Coronary artery (tissue), 2 donors: Measurements from ENCODE around the gene CCL28.

ENCODE experiments used
- DNase-seq: peaks from one replicate; pipeline ENCODE4 v3.0.0-alpha.2; 2017; ENCODE audit warnings: low spot score
- H3K27ac ChIP-seq, 2 donors: fragments of 200-600 bp; sonication (generic); one replicate each; pipeline ENCODE4 v1.5.1; 2016 to 2019
- H3K4me3 ChIP-seq: fragments of 200-600 bp; sonication (generic); 2 replicates; pipeline ENCODE4 v1.5.1; 2016; ENCODE audit warnings: mild to moderate bottlenecking, moderate library complexity
- CTCF ChIP-seq: fragments of 200-600 bp; sonication (generic); IDR thresholded peaks from one replicate; pipeline ENCODE4 v1.5.1; 2019; ENCODE audit warnings: antibody characterized with exemption

CCL28 gene

GRCh38 chr5:43348861-43349363 lies 63.3 kb downstream of the CCL28 start:
- H3K4me3 ChIP-seq, result no peak overlapping the region
- no peak for DNase-seq
- H3K27ac ChIP-seq, result no peak overlapping the region
- no peak for TF ChIP-seq CTCF

DNA sequence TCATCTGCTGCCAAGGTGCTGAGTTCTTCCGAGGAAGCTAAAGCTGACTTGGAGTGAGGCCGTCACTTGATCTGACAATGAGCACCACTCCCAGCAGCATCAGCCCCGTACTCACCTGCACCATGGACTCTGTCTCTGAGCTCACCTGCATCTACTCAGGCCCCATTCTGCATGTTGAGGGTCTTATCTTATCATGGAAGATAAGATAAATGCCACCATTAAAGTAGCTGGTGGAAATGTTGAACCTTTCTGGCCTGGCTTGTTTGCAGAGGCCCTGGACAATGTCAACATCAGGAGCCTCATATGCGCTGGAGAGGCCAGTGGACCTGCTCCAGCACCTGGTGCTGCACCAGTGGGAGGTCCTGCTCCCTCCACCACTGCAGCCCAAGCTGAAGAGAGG lies 64.0 kb downstream of the CCL28 start:
- no peak overlapping the region for H3K27ac ChIP-seq
- H3K4me3 ChIP-seq, result no peak overlapping the region
- no peak for DNase-seq
- TF ChIP-seq CTCF, result no peak

GRCh38 chr5:43338862-43339261 lies 73.3 kb downstream of the CCL28 start:
- no peak for DNase-seq
- no peak for TF ChIP-seq CTCF
- no peak overlapping the region for H3K27ac ChIP-seq
- H3K4me3 ChIP-seq, result no peak overlapping the region

- no peak overlapping the region for H3K27ac ChIP-seq
- no peak for DNase-seq
- no peak for TF ChIP-seq CTCF
- no peak overlapping the region for H3K4me3 ChIP-seq
These were observed 76.0 kb downstream of the CCL28 start for GRCh38 chr5:43336159-43336558.

- H3K4me3 ChIP-seq, result no peak overlapping the region
- no peak for TF ChIP-seq CTCF
- no peak for DNase-seq
- no peak overlapping the region for H3K27ac ChIP-seq
These were observed 76.5 kb downstream of the CCL28 start for GRCh38 chr5:43335681-43336080.

DNA sequence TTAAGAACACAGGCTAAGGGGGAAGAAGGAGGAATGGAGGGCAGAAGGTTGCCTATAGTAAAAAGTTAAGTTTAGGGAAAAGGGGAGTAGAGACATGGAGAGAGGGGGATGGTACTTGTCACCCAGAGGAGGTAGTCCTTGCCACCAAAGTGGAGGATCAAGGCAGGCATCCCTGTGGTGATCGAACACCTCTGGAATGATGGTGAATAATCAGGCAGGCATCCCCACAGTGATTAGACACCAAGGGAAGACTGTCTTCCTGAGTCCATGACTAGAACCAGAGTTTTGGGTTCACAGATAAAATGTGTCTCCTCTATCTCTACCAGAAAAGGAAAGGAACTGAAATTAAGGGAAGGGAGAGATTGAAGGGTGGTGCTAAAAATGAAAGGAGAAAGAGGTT lies 79.8 kb downstream of the CCL28 start:
- no peak for DNase-seq
- no peak for TF ChIP-seq CTCF
- H3K4me3 ChIP-seq, result no peak overlapping the region
- H3K27ac ChIP-seq, result no peak overlapping the region
